CD14-positive monocyte (primary cell): Measurements from ENCODE around the gene ZBTB3. TPM values are rescaled to one million over a fixed set of nuclear protein-coding genes. Genes with fewer than 3 reads are reported as not detected.

Experiments
- DNase-seq, 3 donors: peaks; one replicate each; pipeline ENCODE4 v3.0.0-alpha.2; 2011 to 2022
- H2AFZ ChIP-seq: 2 replicates; pipeline ENCODE4 v1.6.0; 2012; ENCODE audit warnings: mild to moderate bottlenecking, low read depth, low read length, inconsistent platforms; ENCODE audit not compliant: insufficient read depth, poor library complexity, severe bottlenecking
- H3K27ac ChIP-seq, 2 donors: 1 replicate in 1 of 2; 2 replicates in 1 of 2; pipeline ENCODE4 v1.5.1; 2012 to 2013; ENCODE audit warnings: low read length in 2 of 2, control low read depth in 1 of 2, inconsistent platforms in 1 of 2, low read depth in 1 of 2, mild to moderate bottlenecking in 1 of 2
- H3K27me3 ChIP-seq, 2 donors: one replicate each; pipeline versions ENCODE4 v1.6.0 to v1.6.1; 2011 to 2013; ENCODE audit warnings: low read length in 2 of 2; ENCODE audit not compliant: control insufficient read depth in 2 of 2, insufficient read depth in 2 of 2
- H3K36me3 ChIP-seq, 2 donors: replicated peaks in 1 of 2; 1 replicate in 1 of 2; 2 replicates in 1 of 2; pipeline versions ENCODE4 v1.5.1 to v1.6.1; 2012 to 2013; ENCODE audit warnings: low read length in 2 of 2, control low read depth in 1 of 2, inconsistent platforms in 1 of 2, mild to moderate bottlenecking in 1 of 2; ENCODE audit not compliant: insufficient read depth in 2 of 2, control insufficient read depth in 1 of 2
- H3K4me1 ChIP-seq, 2 donors: 1 replicate in 1 of 2; 2 replicates in 1 of 2; pipeline versions ENCODE4 v1.5.1 to v1.6.1; 2012 to 2013; ENCODE audit warnings: low read length in 2 of 2, control low read depth in 1 of 2, inconsistent platforms in 1 of 2, mild to moderate bottlenecking in 1 of 2, moderate library complexity in 1 of 2; ENCODE audit not compliant: insufficient read depth in 2 of 2, control insufficient read depth in 1 of 2
- H3K4me2 ChIP-seq: replicated peaks from 2 replicates; pipeline ENCODE3; 2012; ENCODE audit warnings: low read length, moderate library complexity, mild to moderate bottlenecking; ENCODE audit not compliant: poor library complexity, severe bottlenecking; ENCODE audit errors: extremely low read depth
- H3K4me3 ChIP-seq, 3 experiments: fragments of 200-600 bp in 1 of 3; sonication (generic) in 1 of 3; replicated peaks in 1 of 3; 1 replicate in 2 of 3; 2 replicates in 1 of 3; pipeline ENCODE4 v1.5.1; 2011 to 2013; ENCODE audit warnings: low read length in 3 of 3, mild to moderate bottlenecking in 3 of 3, control low read depth in 2 of 3, low read depth in 2 of 3, inconsistent platforms in 1 of 3, moderate library complexity in 1 of 3
- H3K79me2 ChIP-seq: 2 replicates; pipeline ENCODE4 v1.6.0; 2012; ENCODE audit warnings: mild to moderate bottlenecking, control low read depth, inconsistent platforms, low read length, moderate library complexity; ENCODE audit not compliant: insufficient read depth
- H3K9ac ChIP-seq: 2 replicates; pipeline ENCODE4 v1.6.0; 2017; ENCODE audit warnings: low read length, mild to moderate bottlenecking; ENCODE audit not compliant: insufficient read depth, poor library complexity, severe bottlenecking
- H3K9me3 ChIP-seq, 2 donors: replicated peaks in 1 of 2; 1 replicate in 1 of 2; 2 replicates in 1 of 2; pipeline versions ENCODE4 v1.5.1 to v1.6.1; 2012 to 2013; ENCODE audit warnings: low read length in 2 of 2, control low read depth in 1 of 2; ENCODE audit not compliant: control insufficient read depth in 1 of 2, insufficient read depth in 1 of 2
- H4K20me1 ChIP-seq: 2 replicates; pipeline ENCODE4 v1.6.0; 2012; ENCODE audit warnings: mild to moderate bottlenecking, low read length, control low read depth, moderate library complexity; ENCODE audit not compliant: insufficient read depth
- H3K27ac Mint-ChIP-seq, 7 donors: one replicate each; pipeline ENCODE4 v1.8.0; 2020; ENCODE audit warnings: mild to moderate bottlenecking in 7 of 7, mixed read lengths in 7 of 7, moderate library complexity in 6 of 7, inconsistent platforms in 2 of 7
- H3K27me3 Mint-ChIP-seq, 3 donors: one replicate each; pipeline ENCODE4 v1.8.0; 2021 to 2022; ENCODE audit warnings: low read depth in 3 of 3, mild to moderate bottlenecking in 3 of 3, mixed read lengths in 3 of 3, moderate library complexity in 3 of 3, inconsistent platforms in 1 of 3
- H3K36me3 Mint-ChIP-seq, 2 donors: one replicate each; pipeline ENCODE4 v1.8.0; 2020; ENCODE audit warnings: mixed read lengths in 2 of 2, inconsistent platforms in 1 of 2, mild to moderate bottlenecking in 1 of 2
- H3K4me1 Mint-ChIP-seq: one replicate; pipeline ENCODE4 v1.8.0; 2020; ENCODE audit warnings: mild to moderate bottlenecking, mixed read lengths
- H3K4me3 Mint-ChIP-seq, 2 donors: one replicate each; pipeline ENCODE4 v1.8.0; 2020; ENCODE audit warnings: mild to moderate bottlenecking in 2 of 2, mixed read lengths in 2 of 2, moderate library complexity in 1 of 2
- H3K9me3 Mint-ChIP-seq, 7 donors: one replicate each; pipeline ENCODE4 v1.8.0; 2020 to 2022; ENCODE audit warnings: mixed read lengths in 7 of 7, mild to moderate bottlenecking in 6 of 7, moderate library complexity in 6 of 7, inconsistent platforms in 2 of 7
- WGBS: methylation state at CpG from one replicate; pipeline ENCODE4 v1.1.5; 2013; ENCODE audit warnings: missing lambda C conversion rate; ENCODE audit not compliant: insufficient coverage; 5-methylcytosine and 5-hydroxymethylcytosine counted together
- intact Hi-C, 2 donors: fragments of 100-400 bp; cut with micrococcal nuclease; formaldehyde crosslinking; loops; one replicate each; pipeline versions ENCODE4 v1.15.0 to v1.15.1; 2023
- polyA plus RNA-seq, 3 donors: library from polyadenylated mRNA; depleted of rRNA in 1 of 3; unstranded in 2 of 3; stranded (reverse) in 1 of 3; fragments of 300-500 nt in 2 of 3; fragments of >200 nt in 1 of 3; fragmentation: Illumina TruSeq in 2 of 3; gene quantifications; 1 replicate in 2 of 3; 2 replicates in 1 of 3; pipeline ENCODE4 v1.2.3, GENCODE V29; 2012 to 2021
- TF ChIP-seq, protein P1 (sequence below): fragments of 200-600 bp; IDR thresholded peaks from one replicate; pipeline ENCODE4 v1.8.0; 2022; ENCODE audit warnings: antibody characterized with exemption, mild to moderate bottlenecking

Gene ZBTB3
- polyA plus RNA-seq, 3 donors, result 1.7 to 4.5 (median 2.0) TPM

DNA sequence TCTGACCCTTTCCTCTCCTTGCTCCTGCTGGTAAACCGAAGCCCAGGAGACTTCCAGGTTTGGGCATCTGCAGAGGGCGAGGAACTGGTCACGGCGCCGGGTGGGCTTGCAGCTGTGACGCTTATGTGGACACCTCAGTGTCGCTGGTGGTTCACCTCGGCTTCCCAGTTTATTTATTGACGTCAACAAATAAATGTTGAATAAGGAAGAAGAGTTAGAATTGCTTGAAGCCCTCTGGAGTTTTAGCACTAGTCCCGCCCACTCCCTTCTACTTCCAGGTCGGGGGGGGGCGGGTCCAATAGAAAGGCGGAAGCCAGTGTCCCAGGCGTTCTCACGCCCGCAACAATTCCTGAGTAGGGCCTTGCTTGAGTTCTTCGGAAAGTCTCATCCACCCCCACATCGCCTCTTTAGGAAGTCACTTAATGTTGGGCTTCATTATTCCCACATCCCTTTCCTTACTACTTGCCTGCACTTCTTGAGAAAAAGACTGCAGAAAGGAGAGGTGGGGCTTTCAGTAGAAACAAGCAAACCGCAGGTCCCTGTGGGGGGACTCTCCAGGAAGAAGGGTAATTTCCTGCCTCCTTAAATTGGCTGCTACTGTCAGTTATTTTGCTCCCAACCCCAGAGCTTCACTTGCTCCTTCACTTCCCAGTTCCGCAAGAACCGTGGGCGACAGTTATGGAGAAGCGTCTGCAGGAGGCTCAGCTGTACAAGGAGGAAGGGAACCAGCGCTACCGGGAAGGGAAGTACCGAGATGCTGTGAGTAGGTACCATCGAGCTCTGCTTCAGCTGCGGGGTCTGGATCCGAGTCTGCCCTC is 25.6 kb downstream of the ZBTB3 start, which contains the start of gene TTC9C:
TSS of gene TTC9C (plus strand) at position 316 of the 818 bp plus-strand sequence. CDS start at position 679, 363 bp downstream.
- intact Hi-C loops, result loop anchor here (5.0 kb wide), 1 partner anchor 44 kb away; the partner anchor contains the start of gene TAF6L (in 2 of the 2)

DNA sequence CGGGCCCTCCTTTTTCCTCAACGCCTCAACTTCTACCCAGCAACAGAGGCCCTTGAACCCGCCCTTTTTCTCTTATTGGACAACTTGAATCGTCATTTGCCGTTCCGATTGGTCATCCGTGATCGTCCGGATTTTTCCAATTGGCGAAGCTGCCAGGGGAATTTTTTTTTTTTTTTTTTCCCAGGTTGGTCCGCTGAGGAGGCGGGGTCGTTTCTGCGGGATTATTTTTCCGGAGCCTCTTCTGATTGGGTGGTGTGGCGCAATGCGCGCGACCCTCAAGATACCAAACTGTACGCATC is 26.1 kb downstream of the ZBTB3 start:
- Histone ChIP-seq H3K27me3 (no peaks in the 10 kb centered on the region), H3K9me3 (no peaks in the 10 kb centered on the region), H3K4me3 (peak overlapping the region; percentile 60 to 91 (median 84)), H3K27ac (peak overlapping the region; percentile 88 to 91), H3K36me3 (peaks cover 23 to 26% of the 10 kb centered on the region in 2 donors), H3K9ac (peak overlapping the region; percentile 91), H3K4me2 (peak overlapping the region; percentile 100), H3K4me1 (peaks cover 36 to 45% of the 10 kb centered on the region in 2 donors), H4K20me1 (peaks cover 48% of the 10 kb centered on the region), H2AFZ (peak overlapping the region; percentile 90), H3K79me2 (peaks cover 81% of the 10 kb centered on the region)
- WGBS, result 0% methylated on average over 15 of the region's 20 CpGs
- Mint-ChIP-seq H3K9me3 (peaks cover 0 to 3% (median 0%) of the 10 kb centered on the region in 7 donors), H3K27me3 (no peaks in the 10 kb centered on the region), H3K27ac (peak overlapping the region; percentile 94 to 98 (median 98)), H3K36me3 (peaks cover 22 to 37% of the 10 kb centered on the region in 2 donors), H3K4me3 (peak overlapping the region; percentile 91 to 98), H3K4me1 (peaks cover 47% of the 10 kb centered on the region)
- TF ChIP-seq, protein P1, sequence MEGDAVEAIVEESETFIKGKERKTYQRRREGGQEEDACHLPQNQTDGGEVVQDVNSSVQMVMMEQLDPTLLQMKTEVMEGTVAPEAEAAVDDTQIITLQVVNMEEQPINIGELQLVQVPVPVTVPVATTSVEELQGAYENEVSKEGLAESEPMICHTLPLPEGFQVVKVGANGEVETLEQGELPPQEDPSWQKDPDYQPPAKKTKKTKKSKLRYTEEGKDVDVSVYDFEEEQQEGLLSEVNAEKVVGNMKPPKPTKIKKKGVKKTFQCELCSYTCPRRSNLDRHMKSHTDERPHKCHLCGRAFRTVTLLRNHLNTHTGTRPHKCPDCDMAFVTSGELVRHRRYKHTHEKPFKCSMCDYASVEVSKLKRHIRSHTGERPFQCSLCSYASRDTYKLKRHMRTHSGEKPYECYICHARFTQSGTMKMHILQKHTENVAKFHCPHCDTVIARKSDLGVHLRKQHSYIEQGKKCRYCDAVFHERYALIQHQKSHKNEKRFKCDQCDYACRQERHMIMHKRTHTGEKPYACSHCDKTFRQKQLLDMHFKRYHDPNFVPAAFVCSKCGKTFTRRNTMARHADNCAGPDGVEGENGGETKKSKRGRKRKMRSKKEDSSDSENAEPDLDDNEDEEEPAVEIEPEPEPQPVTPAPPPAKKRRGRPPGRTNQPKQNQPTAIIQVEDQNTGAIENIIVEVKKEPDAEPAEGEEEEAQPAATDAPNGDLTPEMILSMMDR, result no peak
- intact Hi-C loops, result loop anchor here (1.0 to 5.0 kb wide), 2 partner anchors 19 to 44 kb away; partner anchors contain the start of gene TAF6L (in 2 of the 2)
- peak; percentile 95 to 98 (median 95) for DNase-seq

More for the DNA sequence above, 25.6 kb downstream of the ZBTB3 start, which contains the start of gene TTC9C:
- Histone ChIP-seq H2AFZ (peak within 1 kb of the TSS; percentile 90), H3K36me3 (peaks cover 22 to 26% of the 10 kb centered on the region in 2 donors), H3K27me3 (no peaks in the 10 kb centered on the region), H3K4me2 (peak within 1 kb of the TSS; percentile 100), H3K9me3 (no peaks in the 10 kb centered on the region), H4K20me1 (peaks cover 47% of the 10 kb centered on the region), H3K9ac (peak within 1 kb of the TSS; percentile 91), H3K79me2 (peaks cover 81% of the 10 kb centered on the region), H3K27ac (peak within 1 kb of the TSS; percentile 88 to 91), H3K4me1 (peaks cover 36 to 45% of the 10 kb centered on the region in 2 donors), H3K4me3 (peak within 1 kb of the TSS; percentile 84 to 97 (median 91))
- H3K4me1 Mint-ChIP-seq, result peaks cover 47% of the 10 kb centered on the region
- no peaks in the 10 kb centered on the region for H3K27me3 Mint-ChIP-seq
- H3K36me3 Mint-ChIP-seq, result peaks cover 22 to 37% of the 10 kb centered on the region in 2 donors
- WGBS, result 0% methylated on average over 10 of the region's 29 CpGs
- TF ChIP-seq, protein P1, result no peak
- DNase-seq, result peak; percentile 74 to 87 (median 86)
- peaks cover 0 to 3% (median 0%) of the 10 kb centered on the region in 7 donors for H3K9me3 Mint-ChIP-seq
- H3K4me3 Mint-ChIP-seq, result peak within 1 kb of the TSS; percentile 91 to 98
- peak within 1 kb of the TSS; percentile 94 to 98 (median 98) for H3K27ac Mint-ChIP-seq
